GM12878 (cell line): ENCODE results near the gene DYNLT5.

ENCODE experiments used
- CTCF ChIP-seq, 3 experiments: IDR thresholded peaks in 2 of 3; conservative IDR thresholded peaks in 1 of 3; 2 replicates each; pipeline ENCODE4 v1.5.1; 2011; ENCODE audit warnings: low read depth in 3 of 3, low read length in 3 of 3, mild to moderate bottlenecking in 3 of 3, control low read depth in 2 of 3, moderate library complexity in 2 of 3, inconsistent platforms in 1 of 3, mixed read lengths in 1 of 3; ENCODE audit not compliant: control insufficient read depth in 2 of 3, insufficient read depth in 1 of 3; ENCODE audit errors: extremely low read depth in 1 of 3
- ZBTB4 ChIP-seq: fragments of 450-650 bp; formaldehyde crosslinking; IDR thresholded peaks from 2 replicates; pipeline ENCODE4 v1.4.0; 2022; ENCODE audit warnings: mild to moderate bottlenecking, moderate library complexity

DNA sequence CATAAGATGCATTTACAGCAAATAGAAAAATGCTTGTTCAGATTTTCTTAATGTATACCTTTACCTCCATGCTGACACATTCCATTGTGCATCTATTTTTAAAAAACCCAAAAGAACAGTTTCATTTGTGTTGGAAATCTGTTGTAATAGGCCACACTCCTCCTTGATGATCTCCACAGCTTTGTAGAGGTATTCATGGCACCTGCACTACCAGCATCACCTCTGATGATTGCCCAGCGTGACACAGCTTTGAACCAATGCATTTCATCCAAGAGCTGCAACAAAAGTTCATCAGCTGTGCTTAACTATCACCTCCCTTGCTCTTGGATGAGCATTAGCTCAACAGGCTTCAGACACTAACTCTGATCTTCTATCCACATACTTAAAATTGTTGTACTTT lies 8.2 kb downstream of the DYNLT5 start:
- no peak for TF ChIP-seq ZBTB4 (CRISPR knock-in tag)
- no peak for TF ChIP-seq CTCF (IDR thresholded peaks at IDR 0.05 in 2 of 3, conservative IDR thresholded peaks at IDR 0.05 in 1 of 3; ENCODE audit: control insufficient read depth in 2 of 3, extremely low read depth in 1 of 3, insufficient read depth in 1 of 3, low read depth in 3 of 3, low read length in 3 of 3)
